Stimulated activated CD8-positive, alpha-beta memory T cell treated with anti-CD3 and anti-CD28 coated beads, Interleukin-15, amount 100 ng/mL, for 4 hours (primary cell): ENCODE measurements around the gene FZD1.
A peak's percentile ranks its signal among the peaks of the same experiment; 100 is the strongest.

Experiments used
- DNase-seq, 2 donors: peaks; one replicate each; pipeline ENCODE4 v3.0.0-alpha.2; 2020; ENCODE audit warnings: low read depth in 2 of 2

FZD1 gene

GRCh38 chr7:91264046-91264923, at the start of gene FZD1:
TSS of gene FZD1 (plus strand) at chr7:91264433. CDS start at chr7:91264881, 448 bp downstream.
- DNase-seq: peak in 1 of 2 donors; percentile 15

DNA sequence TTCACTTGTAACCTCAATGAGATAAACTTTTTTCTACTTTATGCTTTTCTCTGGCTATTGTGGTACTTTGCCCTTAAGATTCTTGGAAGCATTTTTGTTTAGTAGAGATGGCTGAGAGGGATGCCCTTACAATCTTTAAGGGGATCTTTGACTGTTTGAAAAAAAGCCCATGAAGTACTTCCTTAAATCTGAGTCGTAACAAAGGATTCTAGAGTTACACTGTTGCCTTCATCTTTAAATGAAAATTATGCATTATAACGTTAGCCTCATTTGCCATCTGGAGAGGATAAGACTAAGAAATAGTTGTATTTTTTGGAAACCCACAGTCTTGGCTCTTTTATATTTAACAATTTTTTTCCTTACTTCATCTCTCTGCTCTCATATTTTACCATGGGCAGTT, 37.8 kb upstream of the FZD1 start:
- DNase-seq: no peak

DNA sequence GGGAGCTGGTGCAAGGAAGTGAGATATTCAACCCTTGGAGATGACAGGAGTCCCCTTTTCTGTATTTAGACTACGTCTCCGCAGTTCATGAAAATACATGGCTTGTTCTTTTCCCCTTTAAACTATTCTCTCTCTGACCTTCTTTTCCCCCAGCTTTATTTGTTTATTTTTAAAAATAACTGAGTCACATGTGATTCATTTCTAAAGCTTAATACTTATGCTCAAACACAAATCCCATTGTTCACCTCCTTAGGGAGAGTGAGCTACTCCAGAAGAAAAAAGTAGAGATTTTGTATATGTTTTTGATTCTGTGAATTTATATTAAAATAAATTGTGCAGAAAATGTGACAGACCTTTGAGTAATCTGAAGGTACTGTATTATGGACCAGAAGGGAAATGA, 35.9 kb upstream of the FZD1 start:
- no peak for DNase-seq

GRCh38 chr7:91228927-91229558, 35.2 kb upstream of the FZD1 start:
- DNase-seq: no peak

- no peak for DNase-seq
These were observed 34.1 kb upstream of the FZD1 start for GRCh38 chr7:91230100-91230499.

- no peak for DNase-seq
These were observed 33.7 kb upstream of the FZD1 start for GRCh38 chr7:91230503-91230902.

DNA sequence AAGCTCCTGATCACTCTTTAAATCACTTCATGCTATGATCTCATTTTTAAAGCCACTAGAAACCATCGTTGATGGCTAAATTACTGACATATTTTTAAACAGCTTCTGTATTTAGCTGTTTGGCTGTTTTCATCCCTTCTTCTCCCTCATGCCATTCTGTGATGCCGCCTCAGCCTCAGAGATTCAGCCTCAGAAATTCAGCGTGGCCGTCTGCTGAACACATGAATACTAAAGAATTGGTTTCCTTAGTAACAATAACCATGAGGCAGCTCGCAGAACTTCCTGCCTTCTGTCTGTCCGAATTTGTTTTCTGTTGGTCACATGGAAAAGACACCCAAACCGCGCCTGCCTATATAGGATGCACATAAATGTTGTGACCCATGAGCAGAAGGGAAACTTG, 31.0 kb upstream of the FZD1 start:
- DNase-seq: no peak

DNA sequence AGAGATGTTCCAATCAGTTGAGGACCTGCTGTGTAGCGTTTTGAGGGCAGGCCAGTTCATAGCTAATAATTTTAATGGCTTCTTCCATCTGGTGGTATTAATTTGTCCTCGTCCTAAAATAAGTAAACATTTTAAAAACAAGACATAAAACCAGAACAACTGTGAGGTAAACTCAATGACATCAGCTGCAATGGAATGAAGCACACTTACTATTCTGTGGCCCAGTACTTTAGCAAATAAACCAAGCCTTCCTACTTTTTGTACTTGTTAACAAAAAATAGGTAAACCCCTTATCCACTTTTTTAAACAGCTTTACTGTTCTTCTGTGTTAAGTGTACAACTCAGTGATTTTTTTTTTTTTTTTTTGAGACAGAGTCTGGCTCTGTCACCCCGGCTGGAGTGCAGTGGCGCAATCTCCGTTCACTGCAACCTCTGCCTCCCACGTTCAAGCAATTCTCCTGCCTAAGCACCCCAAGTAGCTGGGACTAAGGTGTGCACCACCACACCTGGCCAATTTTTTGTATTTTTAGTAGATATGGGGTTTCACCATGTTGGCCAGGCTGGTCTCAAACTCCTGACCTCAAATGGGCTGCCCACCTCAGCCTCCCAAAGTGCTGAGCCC, 28.9 kb upstream of the FZD1 start:
- no peak for DNase-seq

DNA sequence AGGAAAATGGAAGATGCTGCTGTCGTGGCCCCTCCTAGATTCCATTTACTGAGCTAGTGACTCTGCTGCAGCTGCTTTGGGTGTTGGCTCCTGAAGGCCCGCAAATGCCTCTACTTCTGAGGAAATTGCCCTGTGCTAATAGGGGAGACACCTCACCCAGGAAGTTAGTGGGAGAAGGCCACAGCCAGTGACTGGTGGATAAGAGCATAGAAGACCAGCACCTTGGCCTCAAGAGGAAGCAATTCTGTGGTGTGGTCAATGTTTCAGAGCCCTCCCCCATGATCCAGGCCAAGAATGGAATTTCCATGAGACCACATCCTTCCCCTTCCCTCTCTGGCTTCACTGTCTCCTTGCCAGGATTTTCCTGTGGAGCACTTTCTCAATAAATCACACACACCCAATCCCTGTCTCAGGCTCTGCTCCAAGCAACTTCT, 25.0 kb upstream of the FZD1 start:
- DNase-seq: no peak

GRCh38 chr7:91239772-91240171, 24.5 kb upstream of the FZD1 start:
- DNase-seq: no peak

- no peak for DNase-seq
These were observed 23.8 kb upstream of the FZD1 start for GRCh38 chr7:91240376-91240941.

- no peak for DNase-seq
These were observed 22.0 kb upstream of the FZD1 start for GRCh38 chr7:91242097-91242844.

DNA sequence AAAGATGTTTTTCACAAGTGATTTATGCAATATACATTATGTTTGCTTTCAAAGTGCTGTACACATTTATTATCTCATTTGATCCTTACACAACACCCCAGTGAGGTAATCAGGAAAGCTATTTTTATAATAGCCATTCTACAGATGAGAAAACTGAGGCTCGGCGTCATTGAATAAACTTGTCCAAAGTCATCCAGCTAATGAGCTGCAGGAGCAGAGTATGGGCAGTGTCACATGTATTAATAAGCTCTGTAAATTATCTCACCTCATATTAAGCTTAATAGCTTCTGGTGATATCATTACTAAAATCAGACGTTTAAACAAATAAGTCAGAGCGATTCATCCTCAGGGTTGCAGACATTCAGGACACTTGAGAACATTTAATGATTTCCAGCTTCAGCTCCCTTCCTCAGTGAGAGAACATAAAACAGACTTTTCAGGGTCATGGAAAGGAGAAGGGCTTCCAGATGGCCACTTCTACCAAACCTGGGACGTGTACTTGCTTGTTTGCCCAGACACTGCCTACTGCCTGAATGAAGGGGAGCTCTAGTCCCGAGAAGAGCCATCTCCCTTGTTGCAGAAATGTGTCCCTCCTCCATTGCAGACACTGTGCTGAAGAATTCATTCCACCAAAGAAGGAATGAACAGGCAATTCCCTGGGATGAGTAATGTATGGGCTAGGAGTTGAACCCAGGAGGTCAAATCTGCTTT, 20.5 kb upstream of the FZD1 start:
- DNase-seq: no peak

- no peak for DNase-seq
These were observed 16.7 kb upstream of the FZD1 start for GRCh38 chr7:91247500-91247899.

DNA sequence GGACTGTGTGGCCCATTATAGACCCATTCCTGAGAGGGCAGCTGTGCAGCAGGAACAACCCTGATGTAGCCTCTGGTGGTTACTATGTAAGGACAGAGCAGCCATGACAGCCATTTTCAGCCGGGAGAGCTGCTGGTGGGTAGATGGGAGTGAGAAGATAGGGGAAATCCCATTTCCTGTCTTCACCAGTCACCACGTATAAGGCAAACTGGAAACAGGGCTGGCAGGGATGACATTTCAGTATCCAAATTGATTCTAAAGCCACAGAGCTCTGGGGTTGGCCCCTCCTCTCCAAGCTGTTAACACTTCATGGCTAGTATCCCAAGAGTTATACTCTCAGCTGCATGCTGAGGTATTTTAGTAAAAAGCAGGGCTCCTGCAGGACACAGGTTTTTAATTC, 15.2 kb upstream of the FZD1 start:
- DNase-seq: no peak

GRCh38 chr7:91249506-91250233, 14.6 kb upstream of the FZD1 start:
- DNase-seq: no peak

DNA sequence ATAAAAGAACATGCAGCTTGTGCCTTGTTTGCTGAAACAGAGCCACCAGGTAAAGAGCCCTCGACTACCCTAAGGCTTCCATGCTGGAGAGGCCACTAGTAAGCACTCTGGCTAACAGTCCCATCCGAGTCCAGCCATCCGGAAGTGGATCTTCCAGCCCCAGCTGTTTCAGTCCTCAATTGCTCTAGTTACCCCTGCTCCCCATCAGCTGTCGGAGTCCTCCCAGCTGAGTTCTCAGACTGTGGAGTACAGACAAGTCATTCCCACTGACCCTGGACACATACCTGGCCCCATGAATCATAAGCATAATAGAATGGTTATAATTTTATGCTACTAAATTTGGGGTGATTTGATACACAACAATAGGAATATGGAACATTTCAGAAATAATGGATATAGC, 13.5 kb upstream of the FZD1 start:
- no peak for DNase-seq

GRCh38 chr7:91251877-91252276, 12.4 kb upstream of the FZD1 start:
- no peak for DNase-seq

DNA sequence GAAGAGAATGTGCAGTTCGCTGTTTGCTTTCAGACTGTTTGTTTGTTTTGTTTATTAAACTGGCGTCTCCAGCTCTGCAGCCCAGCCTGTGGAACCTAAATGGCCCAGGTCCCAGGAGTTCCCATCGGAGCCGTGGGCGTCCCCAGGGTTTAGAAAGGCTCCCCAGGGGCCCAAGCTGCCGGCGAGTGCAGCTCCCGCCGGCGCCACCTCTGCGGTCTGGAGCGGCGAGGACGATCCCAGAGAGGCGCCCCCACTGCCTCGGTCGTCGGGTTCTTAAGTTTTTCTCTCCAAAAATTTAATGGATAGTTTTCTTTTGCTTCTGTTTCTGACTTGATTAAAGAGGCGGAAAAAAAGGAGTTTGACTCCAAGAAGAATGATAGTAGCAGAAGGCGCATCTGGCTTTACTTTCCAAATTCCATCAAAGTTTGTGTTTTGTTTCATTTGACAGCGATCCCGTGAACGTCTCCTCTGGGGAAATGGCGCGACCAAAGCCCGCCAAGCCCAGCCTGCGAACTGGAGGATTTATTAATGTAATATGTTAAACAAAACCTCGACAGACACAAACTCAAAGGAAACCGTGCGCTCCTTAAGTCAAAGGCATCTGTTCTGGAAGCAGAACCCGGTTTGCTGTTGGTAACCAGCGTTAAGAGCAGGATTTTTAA, 718 bp upstream of the FZD1 start:
- no peak for DNase-seq
